Measurements from ENCODE around the gene CHDH. TPM values are rescaled to one million over a fixed set of nuclear protein-coding genes. Genes with fewer than 3 reads are reported as not detected.

CHDH gene
- total and polyA plus RNA-seq, 2 experiments from 2014 or later: 2.3 to 6.6 TPM

- TF ChIP-seq ETS1 (IDR thresholded peaks at IDR 0.05): no peak
- TF ChIP-seq STAT1 (IDR thresholded peaks at IDR 0.05; ENCODE audit: unreplicated experiment): no peak
- TF ChIP-seq NANOG (IDR thresholded peaks at IDR 0.05; ENCODE audit: borderline replicate concordance): no peak
- TF ChIP-seq REST (IDR thresholded peaks at IDR 0.05; ENCODE audit: unreplicated experiment): no peak
- no peak for TF ChIP-seq CREB1 (CRISPR knock-in tag; IDR thresholded peaks at IDR 0.05; ENCODE audit: low read depth)
- TF ChIP-seq EZH2 (IDR thresholded peaks at IDR 0.05; ENCODE audit: low read depth, unreplicated experiment): no peak
- TF ChIP-seq JUNB (IDR thresholded peaks at IDR 0.05; ENCODE audit: unreplicated experiment): no peak
Observed at GRCh38 chr3:53865732-53866499, 19.7 kb upstream of the CHDH start (continued).

DNA sequence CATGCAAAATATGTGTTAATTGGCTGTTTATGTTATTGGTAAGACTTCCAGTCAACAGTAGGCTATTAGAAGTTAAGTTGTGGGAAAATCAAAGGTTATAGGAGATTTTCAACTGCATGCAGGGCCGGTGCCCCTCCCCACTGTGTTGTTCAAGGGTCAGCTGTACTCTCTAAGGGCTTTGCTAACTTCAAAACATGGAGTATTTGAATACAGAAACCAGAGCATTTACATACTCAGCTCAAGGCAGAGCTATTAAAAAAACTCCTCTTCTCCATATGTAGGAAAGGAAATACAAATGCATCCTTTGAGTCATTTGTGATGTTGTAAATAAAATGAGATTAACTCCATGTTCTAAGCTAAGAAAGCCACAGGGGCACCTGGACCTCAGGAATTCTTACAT, 16.9 kb upstream of the CHDH start:
- Histone ChIP-seq H3K4me2 (no peak overlapping the region), H3K9me2 (ENCODE audit: insufficient read depth) (no peaks in the 10 kb centered on the region), H4K20me1 (replicated peaks; ENCODE audit: insufficient read depth) (peaks cover 9% of the 10 kb centered on the region; the same call in 1 of the 2 replicates), H2AFZ (no peak overlapping the region), H3K4me1 (ENCODE audit: insufficient read depth) (no peaks in the 10 kb centered on the region), H3K27ac (ENCODE audit: low read depth) (no peak overlapping the region), H3K4me3 (no peak overlapping the region), H3K79me2 (replicated peaks; ENCODE audit: insufficient read depth) (peaks cover 1% of the 10 kb centered on the region; the same call in 1 of the 2 replicates), H3F3A (replicated peaks; ENCODE audit: low read depth) (no peaks in the 10 kb centered on the region), H3K36me3 (ENCODE audit: insufficient read depth) (peaks cover 5% of the 10 kb centered on the region; the same call in 1 of the 2 replicates), H3K27me3 (ENCODE audit: insufficient read depth) (no peaks in the 10 kb centered on the region)
- no peak for DNase-seq (ENCODE audit: low spot score)
- H3K4me3 Mint-ChIP-seq: no peak overlapping the region
- H3K36me3 Mint-ChIP-seq (ENCODE audit: low read depth): peaks cover 39% of the 10 kb centered on the region
- H3K9me3 Mint-ChIP-seq: no peaks in the 10 kb centered on the region
- H3K4me1 Mint-ChIP-seq: no peaks in the 10 kb centered on the region
- H3K27ac Mint-ChIP-seq: no peak overlapping the region
- H3K27me3 Mint-ChIP-seq (ENCODE audit: insufficient read depth, low read depth, poor library complexity): no peaks in the 10 kb centered on the region
- ATAC-seq: no peak
- no peak for TF ChIP-seq EZH2phosphoT487 (IDR thresholded peaks at IDR 0.05; ENCODE audit: unreplicated experiment)
- no peak for TF ChIP-seq ZNF462 (CRISPR knock-in tag; IDR thresholded peaks at IDR 0.05)
- TF ChIP-seq POLR2AphosphoS5 (IDR thresholded peaks at IDR 0.05; ENCODE audit: low read depth): no peak
- TF ChIP-seq STAT1 (IDR thresholded peaks at IDR 0.05; ENCODE audit: unreplicated experiment): no peak
- TF ChIP-seq ZNF114 (CRISPR knock-in tag; IDR thresholded peaks at IDR 0.05): no peak
- no peak for TF ChIP-seq ETS1 (IDR thresholded peaks at IDR 0.05)
- no peak for TF ChIP-seq JUNB (IDR thresholded peaks at IDR 0.05; ENCODE audit: unreplicated experiment)
- TF ChIP-seq ZNF331 (CRISPR knock-in tag; IDR thresholded peaks at IDR 0.05; ENCODE audit: low read depth): no peak
